HG03432 (cell line): Measurements from ENCODE around the gene BIRC3.
A peak's percentile ranks its signal among the peaks of the same experiment; 100 is the strongest.

Experiments used
- ATAC-seq: cut with Tn5 transposase; IDR thresholded peaks from one replicate; pipeline ENCODE4 v1.9.1; 2021; ENCODE audit warnings: mild to moderate bottlenecking, moderate library complexity; ENCODE audit not compliant: unreplicated experiment

The BIRC3 gene

DNA sequence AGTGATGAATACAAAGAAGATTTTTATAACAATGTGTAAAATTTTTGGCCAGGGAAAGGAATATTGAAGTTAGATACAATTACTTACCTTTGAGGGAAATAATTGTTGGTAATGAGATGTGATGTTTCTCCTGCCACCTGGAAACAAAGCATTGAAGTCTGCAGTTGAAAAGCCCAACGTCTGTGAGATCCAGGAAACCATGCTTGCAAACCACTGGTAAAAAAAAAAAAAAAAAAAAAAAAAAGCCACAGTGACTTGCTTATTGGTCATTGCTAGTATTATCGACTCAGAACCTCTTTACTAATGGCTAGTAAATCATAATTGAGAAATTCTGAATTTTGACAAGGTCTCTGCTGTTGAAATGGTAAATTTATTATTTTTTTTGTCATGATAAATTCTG lies 5.3 kb downstream of the BIRC3 start:
- ATAC-seq: no peak

GRCh38 chr11:102323542-102324251 lies 6.4 kb downstream of the BIRC3 start:
- ATAC-seq: no peak

- ATAC-seq: no peak
Measured at GRCh38 chr11:102325088-102325487, 7.8 kb downstream of the BIRC3 start.

GRCh38 chr11:102328748-102329147 lies 11.5 kb downstream of the BIRC3 start:
- ATAC-seq: no peak

DNA sequence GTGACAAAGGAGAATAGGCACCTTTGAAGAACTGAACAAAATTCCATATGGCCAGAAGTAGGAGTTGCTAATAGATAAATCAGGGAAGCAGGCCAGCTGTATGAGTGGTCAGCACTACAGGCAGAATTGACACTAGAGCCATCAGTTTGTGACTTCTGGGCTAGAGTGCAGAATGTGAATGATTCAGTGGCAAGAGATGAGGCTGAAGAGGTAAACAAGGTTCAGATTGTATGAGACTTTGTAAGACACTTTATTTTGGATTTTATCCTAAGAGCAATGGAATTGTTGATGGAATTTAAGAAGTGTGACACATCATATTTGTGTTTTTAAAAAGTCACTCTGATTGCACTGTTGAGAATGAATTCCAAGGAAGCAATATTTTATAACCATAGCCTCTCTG lies 12.9 kb downstream of the BIRC3 start:
- no peak for ATAC-seq

GRCh38 chr11:102331341-102331740 lies 14.1 kb downstream of the BIRC3 start:
- ATAC-seq: no peak

- ATAC-seq: no peak
Measured at GRCh38 chr11:102332611-102332994, 15.3 kb downstream of the BIRC3 start.

DNA sequence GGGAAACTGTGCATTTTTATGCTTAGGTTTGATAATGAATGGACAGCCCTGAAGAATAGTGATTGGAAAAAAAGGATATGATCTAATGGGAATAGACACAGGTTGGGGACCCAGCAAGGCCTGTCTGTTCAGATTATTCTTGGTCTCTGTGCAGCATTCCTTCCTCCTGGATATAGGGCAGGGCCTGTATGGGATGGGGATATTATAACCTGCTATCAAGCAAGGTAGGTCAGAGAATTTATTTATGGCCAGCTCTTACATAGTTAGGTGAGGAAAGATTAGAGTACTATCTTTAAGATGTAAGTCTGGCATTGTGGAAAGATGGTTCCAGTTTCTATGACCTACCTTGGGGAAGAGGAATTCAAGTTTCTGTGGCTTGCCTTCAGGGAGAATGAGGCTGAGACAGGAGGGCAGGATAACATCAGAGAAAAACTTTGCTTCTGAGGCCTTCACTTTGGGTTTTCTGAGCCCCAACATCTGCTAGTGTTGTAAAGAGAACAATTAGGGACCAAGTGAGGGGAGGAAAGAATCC lies 21.3 kb downstream of the BIRC3 start:
- ATAC-seq: no peak

- peak; percentile 10 for ATAC-seq
Measured at GRCh38 chr11:102341311-102341710, 24.0 kb downstream of the BIRC3 start.

GRCh38 chr11:102341844-102342318 lies 24.6 kb downstream of the BIRC3 start:
- ATAC-seq: peak; percentile 52

GRCh38 chr11:102343809-102344208 lies 26.5 kb downstream of the BIRC3 start:
- ATAC-seq: no peak

- no peak for ATAC-seq
Measured at GRCh38 chr11:102345904-102346303, 28.6 kb downstream of the BIRC3 start.

- no peak for ATAC-seq
Measured at GRCh38 chr11:102346456-102346747, 29.1 kb downstream of the BIRC3 start.

DNA sequence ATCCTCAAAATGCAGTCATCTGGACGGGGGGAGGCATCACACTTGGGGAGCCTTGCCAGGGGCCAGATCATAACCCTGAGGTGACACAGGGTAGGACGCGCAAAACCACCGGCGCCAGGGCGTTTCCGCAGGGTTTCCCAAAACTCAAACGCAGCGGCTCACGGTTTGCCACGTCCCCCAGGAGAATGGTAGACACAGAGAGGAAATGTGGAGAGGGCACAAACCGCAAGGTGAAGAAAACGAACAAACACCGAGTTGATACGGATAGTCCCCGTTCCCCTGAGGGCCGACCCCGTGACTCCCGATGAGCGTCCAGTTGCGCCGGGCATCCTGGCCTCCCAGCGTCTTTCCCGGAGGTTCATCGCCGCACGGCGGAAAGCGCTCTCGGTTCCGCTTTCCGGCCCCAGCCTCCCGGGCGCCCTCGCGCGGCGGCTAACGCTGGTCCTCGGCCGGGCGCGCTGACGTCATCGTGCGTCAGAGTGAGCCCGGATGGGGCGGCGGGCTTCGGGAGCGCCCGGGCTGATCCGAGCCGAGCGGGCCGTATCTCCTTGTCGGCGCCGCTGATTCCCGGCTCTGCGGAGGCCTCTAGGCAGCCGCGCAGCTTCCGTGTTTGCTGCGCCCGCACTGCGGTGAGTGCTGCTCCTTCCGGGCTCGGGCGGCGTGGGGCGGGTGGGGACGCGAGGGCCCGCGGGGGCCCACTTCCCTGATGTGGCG lies 29.6 kb downstream of the BIRC3 start, which contains the start of gene BIRC2:
TSS of gene BIRC2 (plus strand) at position 467 of the 714 bp plus-strand sequence. CDS start 2,641 bp downstream, outside the sequence.
- peak; percentile 92 for ATAC-seq

DNA sequence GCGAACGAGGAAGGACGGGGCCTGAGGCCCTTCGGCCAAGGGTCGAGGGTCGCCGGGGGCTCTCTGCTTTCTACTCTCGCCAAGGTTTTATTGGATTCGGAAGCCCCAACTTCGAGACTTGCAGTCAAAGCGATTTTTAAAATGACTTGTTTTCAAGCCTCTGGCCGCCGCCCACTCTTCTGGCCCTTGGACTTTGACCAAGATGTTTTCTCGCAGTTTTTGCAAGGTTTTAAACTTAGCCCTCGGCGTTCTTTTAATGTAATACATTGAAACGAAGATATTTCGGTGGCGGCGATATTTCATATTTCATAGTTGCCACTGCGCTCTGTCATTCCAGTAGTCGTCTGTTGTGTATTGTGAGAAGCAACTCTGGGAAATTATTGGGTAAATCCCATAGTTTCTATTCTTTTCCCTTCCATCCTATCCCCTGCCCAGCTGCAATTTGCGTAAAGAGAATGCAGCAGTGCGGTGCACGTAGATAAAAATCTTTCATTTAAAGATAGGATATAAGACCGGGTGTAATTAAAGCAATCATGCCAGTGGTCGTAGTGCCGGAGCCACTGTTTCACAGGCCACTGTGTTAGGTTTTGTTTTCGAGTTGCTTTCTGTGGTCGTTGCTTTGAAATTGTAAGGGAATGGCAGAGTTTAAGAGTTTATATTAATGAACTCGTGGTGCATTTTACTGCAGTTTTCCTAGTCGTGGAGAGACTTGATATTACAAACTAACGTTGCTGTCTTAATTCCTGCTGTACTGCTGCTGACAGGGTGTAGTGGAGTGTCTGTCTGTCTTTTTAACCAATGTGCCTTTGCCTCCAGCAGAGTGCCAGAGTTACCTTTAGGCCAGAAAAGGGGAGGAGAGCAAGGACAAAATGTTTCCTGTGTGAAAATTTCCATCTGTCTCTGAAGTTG lies 30.4 kb downstream of the BIRC3 start:
- peak; percentile 20 for ATAC-seq

- no peak for ATAC-seq
Measured at GRCh38 chr11:102357116-102357515, 39.8 kb downstream of the BIRC3 start.

DNA sequence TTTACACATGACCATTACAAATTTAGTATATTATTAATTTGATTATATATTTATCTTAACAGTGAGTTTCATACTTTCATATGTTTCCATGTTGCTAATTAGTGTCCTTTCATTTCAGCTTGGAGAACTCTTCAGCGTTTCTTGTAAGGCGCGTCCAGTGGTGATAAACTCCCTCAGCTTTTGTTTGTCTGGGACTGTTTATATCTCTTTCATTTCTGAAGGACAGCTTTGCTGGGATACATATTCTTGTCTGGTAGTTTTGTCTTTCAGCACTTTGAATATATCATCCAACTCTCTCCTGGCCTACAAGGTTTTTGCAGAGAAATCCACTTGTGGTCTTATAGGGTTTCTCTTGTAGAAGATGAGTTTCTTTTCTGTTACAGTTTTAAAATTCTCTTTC lies 42.1 kb downstream of the BIRC3 start:
- ATAC-seq: no peak

DNA sequence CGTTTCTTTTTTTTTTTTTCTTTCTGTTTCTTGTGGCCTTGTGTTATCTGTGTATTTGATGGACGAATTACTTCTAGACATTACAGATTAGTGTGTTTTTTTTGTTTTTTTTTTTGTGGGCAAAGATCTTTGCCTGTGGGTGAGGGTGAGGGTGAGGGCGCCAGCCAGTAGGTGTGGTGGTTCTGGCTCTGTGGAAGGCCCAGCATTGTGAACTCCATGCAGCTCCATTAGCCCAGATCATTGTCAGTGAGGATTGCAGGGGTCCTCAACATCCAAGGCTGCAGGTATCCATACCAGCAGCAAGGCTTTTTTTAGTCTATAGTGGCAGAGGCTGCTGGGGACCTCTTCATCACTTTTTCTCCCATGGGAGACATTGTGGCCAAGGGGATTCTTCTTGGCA lies 43.4 kb downstream of the BIRC3 start:
- ATAC-seq: no peak

DNA sequence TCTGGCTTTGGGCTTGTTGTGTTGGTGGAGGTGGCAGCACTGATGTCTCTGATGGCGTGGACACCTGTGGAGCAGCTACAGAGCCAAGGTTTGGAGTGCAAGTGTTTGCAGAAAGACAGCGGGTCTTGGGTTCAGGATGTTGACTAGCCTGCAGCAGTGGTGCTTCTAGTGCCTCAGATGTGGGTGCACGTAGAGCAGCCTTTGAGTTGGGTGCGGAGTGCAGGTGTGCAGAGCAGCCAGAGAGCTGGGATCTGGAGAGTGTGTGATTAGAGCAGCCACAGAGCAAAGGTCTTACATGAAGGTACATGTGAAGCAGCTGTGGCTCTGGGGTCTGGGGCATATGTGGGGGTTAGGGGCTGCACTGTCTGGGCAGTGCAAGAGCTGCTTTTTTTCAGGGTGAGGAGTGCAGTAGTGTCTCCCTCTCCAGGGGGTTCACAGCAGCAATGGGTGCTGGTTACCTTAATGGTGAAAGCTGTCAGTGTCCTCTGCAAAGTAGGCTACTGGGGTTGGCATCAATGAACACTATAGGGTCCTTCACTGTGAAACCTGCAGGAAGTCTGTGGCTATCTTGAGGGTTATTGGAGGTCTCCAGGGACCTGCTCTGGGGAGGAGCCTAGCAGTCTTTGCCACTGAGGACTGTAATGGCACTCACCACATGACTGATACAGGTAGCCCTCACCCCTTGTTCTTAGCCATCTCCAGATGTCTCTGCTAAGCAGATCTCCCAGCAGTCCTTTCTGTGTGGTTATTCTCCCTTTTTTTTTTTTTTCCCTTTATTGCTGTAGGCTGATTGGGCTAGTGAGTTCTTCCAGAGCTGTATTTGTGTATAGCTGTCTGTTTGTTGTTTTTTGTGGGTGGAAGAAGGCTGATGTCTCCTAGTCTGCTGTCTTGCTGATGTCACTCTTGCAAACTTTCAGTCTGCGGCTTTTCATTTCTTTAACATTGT lies 44.1 kb downstream of the BIRC3 start:
- peak; percentile 98 for ATAC-seq

DNA sequence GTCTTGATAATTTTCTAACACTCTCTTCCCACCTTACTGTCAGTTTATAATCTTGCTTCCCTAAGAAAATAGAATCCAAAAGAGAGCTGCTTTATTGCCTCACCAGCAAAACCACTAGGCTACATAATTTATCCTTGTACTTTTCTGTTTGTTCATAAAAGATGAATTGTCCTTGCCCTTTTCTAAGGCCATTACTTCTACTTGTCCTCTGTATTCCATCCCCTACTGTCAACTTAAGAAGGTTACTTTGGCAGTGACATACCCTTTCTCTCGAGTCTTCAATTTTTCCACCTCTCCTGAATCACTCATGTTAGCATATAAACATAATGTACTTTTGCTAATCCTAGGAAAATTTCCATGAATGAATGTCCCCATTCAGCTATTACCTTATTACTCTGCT lies 47.7 kb downstream of the BIRC3 start:
- no peak for ATAC-seq
